GM10266 (cell line): ENCODE measurements around the gene PCNP.
"Not testable (repeated sequence)": the region's sequence is repeated elsewhere in the genome, so short reads cannot be mapped to it uniquely, and the experiment has no call there.

Experiments used
- DNase-seq: peaks from one replicate; pipeline ENCODE4 v3.0.0; 2012; ENCODE audit errors: extremely low spot score
- CTCF ChIP-seq: IDR thresholded peaks from 2 replicates; pipeline ENCODE4 v1.5.1; 2012; ENCODE audit warnings: mild to moderate bottlenecking, low read depth; ENCODE audit not compliant: control insufficient read depth, insufficient read depth; ENCODE audit errors: missing control alignments

Gene PCNP

GRCh38 chr3:101631098-101631796 lies 57.3 kb downstream of the PCNP start:
- no peak for TF ChIP-seq CTCF
- DNase-seq, result no peak

GRCh38 chr3:101631959-101632358 lies 58.0 kb downstream of the PCNP start:
- DNase-seq, result not testable (repeated sequence)

GRCh38 chr3:101632586-101632985 lies 58.6 kb downstream of the PCNP start:
- no peak for TF ChIP-seq CTCF

GRCh38 chr3:101633186-101633585 lies 59.2 kb downstream of the PCNP start:
- DNase-seq, result no peak
- no peak for TF ChIP-seq CTCF

More at GRCh38 chr3:101632586-101632985, 58.6 kb downstream of the PCNP start:
- DNase-seq, result no peak

- no peak for TF ChIP-seq CTCF
- no peak for DNase-seq
Measured at GRCh38 chr3:101634591-101635196, 60.7 kb downstream of the PCNP start.

- no peak for TF ChIP-seq CTCF
- no peak for DNase-seq
Measured at GRCh38 chr3:101635345-101635744, 61.4 kb downstream of the PCNP start.

- peak; percentile 63 for DNase-seq
- peak; percentile 65 for TF ChIP-seq CTCF
Measured at GRCh38 chr3:101635954-101636798, 62.2 kb downstream of the PCNP start.
